IMR-90 (cell line): ENCODE data around the gene RING1.

ENCODE experiments used
- MAFK ChIP-seq: IDR thresholded peaks from 2 replicates; pipeline ENCODE4 v1.6.1; 2012; ENCODE audit warnings: low read depth, low read length, improper control_type of control experiment
- MAZ ChIP-seq: IDR thresholded peaks from 2 replicates; pipeline ENCODE4 v1.6.1; 2012; ENCODE audit warnings: low read depth, mild to moderate bottlenecking, low read length, improper control_type of control experiment, moderate library complexity, borderline replicate concordance
- MXI1 ChIP-seq: IDR thresholded peaks from 2 replicates; pipeline ENCODE4 v1.6.1; 2012; ENCODE audit warnings: low read depth, mild to moderate bottlenecking, low read length, moderate library complexity, borderline replicate concordance
- POLR2A ChIP-seq: IDR thresholded peaks from 2 replicates; pipeline ENCODE4 v1.6.1; 2012; ENCODE audit warnings: mild to moderate bottlenecking, low read depth, low read length
- RAD21 ChIP-seq: IDR thresholded peaks from 2 replicates; pipeline ENCODE4 v1.6.1; 2012; ENCODE audit warnings: low read length, improper control_type of control experiment
- RFX5 ChIP-seq: IDR thresholded peaks from 2 replicates; pipeline ENCODE4 v1.8.0; 2012; ENCODE audit warnings: low read depth, mild to moderate bottlenecking, low read length, moderate library complexity
- SMC3 ChIP-seq: fragments of 150-350 bp; IDR thresholded peaks from 2 replicates; pipeline ENCODE4 v1.6.1; 2016; ENCODE audit warnings: low read depth, mild to moderate bottlenecking, antibody characterized with exemption, low read length, moderate library complexity
- TF ChIP-seq, protein P1 (sequence below): conservative IDR thresholded peaks from 2 replicates; pipeline ENCODE4 v1.5.1; 2012; ENCODE audit warnings: mild to moderate bottlenecking, low read depth, low read length, improper control_type of control experiment
- TF ChIP-seq, protein P2 (sequence below): fragments of 150-350 bp; IDR thresholded peaks from 2 replicates; pipeline ENCODE4 v1.6.1; 2017; ENCODE audit warnings: mild to moderate bottlenecking, antibody characterized with exemption, low read length, low read depth
- TF ChIP-seq, protein P3 (sequence below): fragments of 150-350 bp; IDR thresholded peaks from 2 replicates; pipeline ENCODE4 v1.6.1; 2016; ENCODE audit warnings: low read depth, mild to moderate bottlenecking, low read length, moderate library complexity, borderline replicate concordance

DNA sequence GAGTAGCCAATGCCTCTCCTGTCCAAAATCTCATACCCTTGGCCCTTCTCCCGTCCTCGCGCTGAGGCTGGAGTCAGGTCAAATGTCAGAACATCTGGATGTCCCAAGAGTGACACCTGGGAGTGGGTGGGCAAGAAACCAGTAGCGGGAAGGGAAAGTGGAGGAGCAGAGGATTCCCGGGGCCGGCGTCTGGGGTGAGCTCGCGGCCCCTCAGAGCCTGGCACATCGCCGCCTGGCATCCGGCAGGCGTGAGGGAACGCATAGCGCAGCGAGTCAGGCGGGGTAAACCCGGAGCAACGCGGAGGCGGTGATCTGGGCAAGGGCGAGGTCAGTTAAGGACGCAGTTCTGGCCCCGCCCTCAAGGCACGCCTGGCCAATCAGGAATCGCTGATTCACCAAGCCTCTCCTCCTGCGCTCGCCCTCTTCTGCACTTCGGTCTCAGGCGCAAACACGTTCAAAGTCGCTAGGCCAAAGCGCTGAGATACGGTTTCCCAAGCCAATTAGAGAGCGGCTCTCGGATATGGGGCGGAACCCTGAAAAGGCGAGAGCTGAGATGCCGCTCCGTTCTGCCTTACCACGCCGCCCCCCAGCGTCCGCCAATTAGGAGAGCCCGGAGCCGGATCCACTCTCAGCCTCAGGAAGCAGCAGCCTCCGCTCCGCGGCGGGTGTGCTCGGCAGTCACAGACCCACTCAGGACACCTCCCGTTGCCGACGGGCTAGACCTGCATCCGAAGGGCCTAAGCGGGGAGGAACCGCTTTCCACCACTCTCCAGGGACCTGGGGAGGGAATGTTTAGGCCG lies 40.8 kb downstream of the RING1 start:
- TF ChIP-seq, protein P1, sequence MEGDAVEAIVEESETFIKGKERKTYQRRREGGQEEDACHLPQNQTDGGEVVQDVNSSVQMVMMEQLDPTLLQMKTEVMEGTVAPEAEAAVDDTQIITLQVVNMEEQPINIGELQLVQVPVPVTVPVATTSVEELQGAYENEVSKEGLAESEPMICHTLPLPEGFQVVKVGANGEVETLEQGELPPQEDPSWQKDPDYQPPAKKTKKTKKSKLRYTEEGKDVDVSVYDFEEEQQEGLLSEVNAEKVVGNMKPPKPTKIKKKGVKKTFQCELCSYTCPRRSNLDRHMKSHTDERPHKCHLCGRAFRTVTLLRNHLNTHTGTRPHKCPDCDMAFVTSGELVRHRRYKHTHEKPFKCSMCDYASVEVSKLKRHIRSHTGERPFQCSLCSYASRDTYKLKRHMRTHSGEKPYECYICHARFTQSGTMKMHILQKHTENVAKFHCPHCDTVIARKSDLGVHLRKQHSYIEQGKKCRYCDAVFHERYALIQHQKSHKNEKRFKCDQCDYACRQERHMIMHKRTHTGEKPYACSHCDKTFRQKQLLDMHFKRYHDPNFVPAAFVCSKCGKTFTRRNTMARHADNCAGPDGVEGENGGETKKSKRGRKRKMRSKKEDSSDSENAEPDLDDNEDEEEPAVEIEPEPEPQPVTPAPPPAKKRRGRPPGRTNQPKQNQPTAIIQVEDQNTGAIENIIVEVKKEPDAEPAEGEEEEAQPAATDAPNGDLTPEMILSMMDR: 0 out of 2 replicates have a peak, but pooled peaks have one; percentile 20
- TF ChIP-seq MXI1 (peak; percentile 66; the same call in 1 of the 2 replicates), RAD21 (no peak), MAZ (peak; percentile 56; the same call in 1 of the 2 replicates), RFX5 (no peak), MAFK (peak; percentile 58), POLR2A (peak; percentile 88), SMC3 (no peak)
- TF ChIP-seq, protein P2, sequence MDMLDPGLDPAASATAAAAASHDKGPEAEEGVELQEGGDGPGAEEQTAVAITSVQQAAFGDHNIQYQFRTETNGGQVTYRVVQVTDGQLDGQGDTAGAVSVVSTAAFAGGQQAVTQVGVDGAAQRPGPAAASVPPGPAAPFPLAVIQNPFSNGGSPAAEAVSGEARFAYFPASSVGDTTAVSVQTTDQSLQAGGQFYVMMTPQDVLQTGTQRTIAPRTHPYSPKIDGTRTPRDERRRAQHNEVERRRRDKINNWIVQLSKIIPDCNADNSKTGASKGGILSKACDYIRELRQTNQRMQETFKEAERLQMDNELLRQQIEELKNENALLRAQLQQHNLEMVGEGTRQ: no peak
- TF ChIP-seq, protein P3, sequence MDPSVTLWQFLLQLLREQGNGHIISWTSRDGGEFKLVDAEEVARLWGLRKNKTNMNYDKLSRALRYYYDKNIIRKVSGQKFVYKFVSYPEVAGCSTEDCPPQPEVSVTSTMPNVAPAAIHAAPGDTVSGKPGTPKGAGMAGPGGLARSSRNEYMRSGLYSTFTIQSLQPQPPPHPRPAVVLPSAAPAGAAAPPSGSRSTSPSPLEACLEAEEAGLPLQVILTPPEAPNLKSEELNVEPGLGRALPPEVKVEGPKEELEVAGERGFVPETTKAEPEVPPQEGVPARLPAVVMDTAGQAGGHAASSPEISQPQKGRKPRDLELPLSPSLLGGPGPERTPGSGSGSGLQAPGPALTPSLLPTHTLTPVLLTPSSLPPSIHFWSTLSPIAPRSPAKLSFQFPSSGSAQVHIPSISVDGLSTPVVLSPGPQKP: no peak
